ENCODE data around the gene NPRL2.

Gene NPRL2

DNA sequence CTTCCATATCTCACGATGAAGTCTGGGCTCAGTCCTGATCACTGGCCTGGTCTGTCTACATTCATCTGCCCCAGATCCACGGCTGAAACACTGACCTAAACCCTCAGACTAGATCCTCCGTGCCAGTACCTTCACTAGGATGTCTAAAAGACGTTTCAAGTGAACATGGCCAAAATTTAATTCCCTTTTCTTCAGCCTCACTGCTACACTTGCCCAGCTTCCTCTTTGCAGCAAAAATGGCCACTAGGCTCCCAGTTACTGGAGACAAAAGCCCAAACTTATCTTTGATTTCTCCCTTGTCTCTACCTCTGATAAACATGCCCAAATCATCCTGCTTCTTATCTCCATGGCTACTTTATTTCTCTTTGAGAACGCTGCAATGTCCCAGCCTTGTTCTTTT is 11.6 kb downstream of the NPRL2 start:
- peak overlapping the region in 1 of 2 experiments; percentile 93 for H3K4me3 ChIP-seq (ENCODE audit: insufficient read depth in 1 of 2, low read depth in 1 of 2, low read length in 2 of 2)
- H3K14ac ChIP-seq (ENCODE audit: low read length in 2 of 2) = no peak overlapping the region
- H3K4me2 ChIP-seq (ENCODE audit: low read length, poor library complexity, severe bottlenecking) = no peak overlapping the region
- H4K8ac ChIP-seq (ENCODE audit: low read length) = no peak overlapping the region
- no peak overlapping the region for H3K18ac ChIP-seq (ENCODE audit: low read depth in 1 of 2, low read length in 2 of 2)
- WGBS = 94% methylated on average over 5 of the region's 5 CpGs
- H2BK120ac ChIP-seq (ENCODE audit: low read depth, low read length) = no peak overlapping the region
- no peak overlapping the region for H2BK5ac ChIP-seq (ENCODE audit: low read depth, low read length, poor library complexity, severe bottlenecking)
- H4K91ac ChIP-seq (ENCODE audit: low read length) = no peak overlapping the region
- no peak overlapping the region for H3K4ac ChIP-seq (ENCODE audit: low read depth in 1 of 2, low read length in 2 of 2)
- H2AK5ac ChIP-seq (ENCODE audit: low read length, severe bottlenecking) = peak overlapping the region; percentile 15
- no peak overlapping the region for H3K27ac ChIP-seq (ENCODE audit: low read length, poor library complexity, severe bottlenecking)
- no peak overlapping the region for H2BK12ac ChIP-seq (ENCODE audit: low read length in 2 of 2)
- no peaks in the 10 kb centered on the region for H3K27me3 ChIP-seq (ENCODE audit: control insufficient read depth in 1 of 2, insufficient read depth in 1 of 2, low read length in 2 of 2)
- no peak overlapping the region for H2AFZ ChIP-seq (ENCODE audit: low read depth, low read length)
- H3K36me3 ChIP-seq (ENCODE audit: control insufficient read depth in 1 of 2, insufficient read depth in 2 of 2, low read depth in 1 of 2, low read length in 2 of 2) = no peaks in the 10 kb centered on the region
- H3K9me3 ChIP-seq (ENCODE audit: control insufficient read depth, low read length) = no peaks in the 10 kb centered on the region
- DNase-seq = no peak
- H3K9ac ChIP-seq (ENCODE audit: low read length) = peak overlapping the region; percentile 97
- peaks cover 30% of the 10 kb centered on the region for H3K4me1 ChIP-seq (ENCODE audit: control insufficient read depth, insufficient read depth, low read depth, low read length)
- peak overlapping the region; percentile 92 for H2BK15ac ChIP-seq (ENCODE audit: low read depth, poor library complexity, severe bottlenecking)
- H3K79me1 ChIP-seq (replicated peaks; ENCODE audit: low read length, poor library complexity, severe bottlenecking) = peaks cover 6% of the 10 kb centered on the region
- no peak overlapping the region for H3K23ac ChIP-seq (ENCODE audit: low read length in 2 of 2)

DNA sequence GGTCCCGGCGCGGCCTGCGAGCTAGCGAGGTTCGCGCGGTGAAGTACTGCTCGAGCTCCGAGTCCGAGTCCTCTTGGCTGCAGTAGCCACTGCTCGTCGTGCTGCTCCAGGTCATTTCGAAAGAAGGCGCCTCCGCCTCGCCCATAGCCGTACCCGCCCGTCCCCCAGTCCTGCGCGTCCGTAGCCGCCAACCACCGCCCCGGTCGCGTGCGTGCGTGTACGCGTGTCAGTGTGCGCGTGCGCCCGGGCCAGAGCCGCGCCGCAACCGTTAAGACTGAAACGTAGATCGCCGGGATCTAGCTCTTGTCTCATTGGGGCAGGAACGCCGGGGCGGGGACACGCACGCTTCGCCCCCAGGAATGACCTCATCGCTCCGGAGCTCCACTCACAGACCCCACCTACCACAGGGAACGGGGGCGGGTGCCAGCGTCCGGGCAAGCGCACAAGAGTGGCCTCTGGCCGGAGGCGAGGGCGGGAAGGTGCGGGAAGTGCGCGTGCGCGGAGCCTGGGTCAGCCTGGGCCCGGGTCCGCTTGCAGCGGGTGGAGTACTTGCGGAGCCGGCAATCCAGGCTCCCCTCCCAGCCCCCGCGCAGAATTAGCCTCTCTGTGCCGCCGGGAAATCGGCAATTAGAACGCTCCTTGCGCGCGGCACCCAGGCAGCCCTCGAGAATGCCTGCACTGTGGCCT is 13.3 kb downstream of the NPRL2 start:
- under 1% methylated on average over 75 of the region's 79 CpGs for WGBS
- DNase-seq = peak; percentile 99
- Histone ChIP-seq H2BK120ac (ENCODE audit: low read depth, low read length) (no peak overlapping the region), H4K91ac (ENCODE audit: low read length) (peak overlapping the region; percentile 98), H3K27ac (ENCODE audit: low read length, poor library complexity, severe bottlenecking) (peak overlapping the region; percentile 91), H3K4me2 (ENCODE audit: low read length, poor library complexity, severe bottlenecking) (peak overlapping the region; percentile 86), H3K4me1 (ENCODE audit: control insufficient read depth, insufficient read depth, low read depth, low read length) (peaks cover 37% of the 10 kb centered on the region), H3K27me3 (ENCODE audit: control insufficient read depth in 1 of 2, insufficient read depth in 1 of 2, low read length in 2 of 2) (no peaks in the 10 kb centered on the region), H3K18ac (ENCODE audit: low read depth in 1 of 2, low read length in 2 of 2) (peak overlapping the region; percentile 88 to 97), H2AFZ (ENCODE audit: low read depth, low read length) (peak overlapping the region; percentile 74), H4K8ac (ENCODE audit: low read length) (peak overlapping the region; percentile 100), H3K9me3 (ENCODE audit: control insufficient read depth, low read length) (no peaks in the 10 kb centered on the region), H2BK12ac (ENCODE audit: low read length in 2 of 2) (peak overlapping the region in 1 of 2 experiments; percentile 42), H2BK5ac (ENCODE audit: low read depth, low read length, poor library complexity, severe bottlenecking) (peak overlapping the region; percentile 71), H2BK15ac (ENCODE audit: low read depth, poor library complexity, severe bottlenecking) (peak overlapping the region; percentile 89), H3K4ac (ENCODE audit: low read depth in 1 of 2, low read length in 2 of 2) (peak overlapping the region; percentile 96 to 99), H2AK5ac (ENCODE audit: low read length, severe bottlenecking) (no peak overlapping the region), H3K23ac (ENCODE audit: low read length in 2 of 2) (peak overlapping the region in 1 of 2 experiments; percentile 90), H3K36me3 (ENCODE audit: control insufficient read depth in 1 of 2, insufficient read depth in 2 of 2, low read depth in 1 of 2, low read length in 2 of 2) (peaks cover under 1 to 7% of the 10 kb centered on the region in 2 experiments), H3K79me1 (replicated peaks; ENCODE audit: low read length, poor library complexity, severe bottlenecking) (peaks cover 7% of the 10 kb centered on the region), H3K4me3 (ENCODE audit: insufficient read depth in 1 of 2, low read depth in 1 of 2, low read length in 2 of 2) (peak overlapping the region; percentile 86 to 93), H3K14ac (ENCODE audit: low read length in 2 of 2) (peak overlapping the region in 1 of 2 experiments; percentile 68), H3K9ac (ENCODE audit: low read length) (peak overlapping the region; percentile 97)

DNA sequence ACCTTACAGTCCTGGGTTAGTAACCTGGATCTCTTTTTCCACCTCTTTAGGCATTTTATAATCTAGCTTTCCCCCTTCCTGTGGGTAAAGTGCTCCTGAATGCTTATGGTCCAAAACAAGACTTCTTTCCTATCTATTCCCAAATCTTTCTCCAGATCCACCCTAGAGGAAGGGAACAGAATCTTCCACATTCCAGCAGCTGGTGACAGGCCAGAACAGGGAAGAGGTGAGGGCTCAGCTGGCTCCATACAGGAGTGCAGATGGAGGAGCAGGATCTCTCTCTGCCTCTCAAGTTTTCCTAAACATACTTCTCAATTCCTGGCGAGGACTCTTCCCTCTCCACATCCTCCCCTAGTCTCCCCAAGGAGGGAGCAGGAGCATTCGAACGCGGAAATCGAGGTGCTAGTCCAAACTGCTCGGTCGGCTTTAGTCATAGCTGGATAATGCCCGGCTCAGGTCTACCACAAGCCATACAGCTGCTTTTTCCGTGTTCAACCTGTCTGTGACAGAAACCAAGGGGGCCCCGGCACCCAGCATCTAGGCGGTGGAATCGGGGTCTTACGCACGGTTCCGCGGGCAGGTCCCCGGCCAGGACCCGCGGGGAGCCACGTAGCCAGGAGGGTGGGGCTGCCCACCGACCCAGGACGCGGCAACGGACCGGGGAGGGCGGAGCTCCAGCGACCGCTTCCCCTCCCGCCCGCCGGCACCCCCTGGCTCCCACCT is 14.0 kb downstream of the NPRL2 start:
- H3K4ac ChIP-seq (ENCODE audit: low read depth in 1 of 2, low read length in 2 of 2) = peak overlapping the region; percentile 59 to 80
- H2BK5ac ChIP-seq (ENCODE audit: low read depth, low read length, poor library complexity, severe bottlenecking) = peak overlapping the region; percentile 34
- peaks cover 11% of the 10 kb centered on the region for H3K79me1 ChIP-seq (replicated peaks; ENCODE audit: low read length, poor library complexity, severe bottlenecking)
- no peak overlapping the region for H2AK5ac ChIP-seq (ENCODE audit: low read length, severe bottlenecking)
- H3K4me1 ChIP-seq (ENCODE audit: control insufficient read depth, insufficient read depth, low read depth, low read length) = peaks cover 37% of the 10 kb centered on the region
- H4K8ac ChIP-seq (ENCODE audit: low read length) = peak overlapping the region; percentile 86
- peak overlapping the region; percentile 77 to 97 for H3K18ac ChIP-seq (ENCODE audit: low read depth in 1 of 2, low read length in 2 of 2)
- H3K27ac ChIP-seq (ENCODE audit: low read length, poor library complexity, severe bottlenecking) = peak overlapping the region; percentile 91
- H3K36me3 ChIP-seq (ENCODE audit: control insufficient read depth in 1 of 2, insufficient read depth in 2 of 2, low read depth in 1 of 2, low read length in 2 of 2) = peaks cover 8 to 14% of the 10 kb centered on the region in 2 experiments
- peak overlapping the region; percentile 88 for H4K91ac ChIP-seq (ENCODE audit: low read length)
- no peaks in the 10 kb centered on the region for H3K27me3 ChIP-seq (ENCODE audit: control insufficient read depth in 1 of 2, insufficient read depth in 1 of 2, low read length in 2 of 2)
- H3K23ac ChIP-seq (ENCODE audit: low read length in 2 of 2) = peak overlapping the region in 1 of 2 experiments; percentile 90
- H2AFZ ChIP-seq (ENCODE audit: low read depth, low read length) = peak overlapping the region; percentile 74
- peak overlapping the region; percentile 86 for H3K4me2 ChIP-seq (ENCODE audit: low read length, poor library complexity, severe bottlenecking)
- H3K4me3 ChIP-seq (ENCODE audit: insufficient read depth in 1 of 2, low read depth in 1 of 2, low read length in 2 of 2) = peak overlapping the region; percentile 86 to 93
- H2BK12ac ChIP-seq (ENCODE audit: low read length in 2 of 2) = peak overlapping the region in 1 of 2 experiments; percentile 18
- peak overlapping the region; percentile 97 for H3K9ac ChIP-seq (ENCODE audit: low read length)
- H2BK15ac ChIP-seq (ENCODE audit: low read depth, poor library complexity, severe bottlenecking) = peak overlapping the region; percentile 60
- WGBS = under 1% methylated on average over 27 of the region's 31 CpGs
- H2BK120ac ChIP-seq (ENCODE audit: low read depth, low read length) = no peak overlapping the region
- no peak for DNase-seq
- H3K14ac ChIP-seq (ENCODE audit: low read length in 2 of 2) = peak overlapping the region in 1 of 2 experiments; percentile 68
- H3K9me3 ChIP-seq (ENCODE audit: control insufficient read depth, low read length) = no peaks in the 10 kb centered on the region
